D721Med (cell line): ENCODE measurements around the gene RPP30.
"Not testable (repeated sequence)": the region's sequence is repeated elsewhere in the genome, so short reads cannot be mapped to it uniquely, and the experiment has no call there.

ENCODE experiments used
- DNase-seq: peaks from one replicate; pipeline ENCODE4 v3.0.0; 2011; ENCODE audit warnings: low spot score; ENCODE audit not compliant: insufficient read length
- FAIRE-seq: peaks from 2 replicates; lab custom pipeline; 2011; peaks lifted over from hg19 to GRCh38; lab: Jason Lieb, UNC
- TF ChIP-seq, protein P1 (sequence below): IDR thresholded peaks from 2 replicates; pipeline ENCODE4 v1.5.1; 2012; ENCODE audit warnings: mild to moderate bottlenecking, control low read depth; ENCODE audit not compliant: insufficient read depth; ENCODE audit errors: missing control alignments

The RPP30 gene

DNA sequence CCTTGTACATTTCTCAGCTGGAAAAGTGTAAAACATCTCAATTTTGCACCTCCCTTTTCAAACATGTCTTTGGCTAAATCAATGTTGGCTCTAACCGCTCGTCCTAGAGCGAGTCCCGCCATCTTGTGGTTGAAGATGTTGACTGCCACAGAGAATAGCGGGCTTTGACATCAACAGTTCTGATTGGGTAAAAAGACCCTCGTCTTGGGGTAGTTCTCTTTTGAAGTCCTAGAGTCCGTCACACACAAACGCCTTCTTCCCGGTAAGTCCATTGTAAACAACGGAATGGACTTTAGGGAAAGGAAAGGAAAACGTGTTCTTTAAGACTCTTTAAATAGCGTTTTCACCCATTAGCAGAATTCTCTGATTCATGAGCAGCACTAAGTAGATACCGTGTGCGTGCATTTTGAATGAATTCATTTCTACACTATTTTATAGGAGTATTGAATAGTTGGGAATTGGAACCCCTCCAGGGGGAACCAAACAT lies 452 bp upstream of the RPP30 start:
- DNase-seq (no peak), FAIRE-seq (peak; percentile 88)
- TF ChIP-seq, protein P1, sequence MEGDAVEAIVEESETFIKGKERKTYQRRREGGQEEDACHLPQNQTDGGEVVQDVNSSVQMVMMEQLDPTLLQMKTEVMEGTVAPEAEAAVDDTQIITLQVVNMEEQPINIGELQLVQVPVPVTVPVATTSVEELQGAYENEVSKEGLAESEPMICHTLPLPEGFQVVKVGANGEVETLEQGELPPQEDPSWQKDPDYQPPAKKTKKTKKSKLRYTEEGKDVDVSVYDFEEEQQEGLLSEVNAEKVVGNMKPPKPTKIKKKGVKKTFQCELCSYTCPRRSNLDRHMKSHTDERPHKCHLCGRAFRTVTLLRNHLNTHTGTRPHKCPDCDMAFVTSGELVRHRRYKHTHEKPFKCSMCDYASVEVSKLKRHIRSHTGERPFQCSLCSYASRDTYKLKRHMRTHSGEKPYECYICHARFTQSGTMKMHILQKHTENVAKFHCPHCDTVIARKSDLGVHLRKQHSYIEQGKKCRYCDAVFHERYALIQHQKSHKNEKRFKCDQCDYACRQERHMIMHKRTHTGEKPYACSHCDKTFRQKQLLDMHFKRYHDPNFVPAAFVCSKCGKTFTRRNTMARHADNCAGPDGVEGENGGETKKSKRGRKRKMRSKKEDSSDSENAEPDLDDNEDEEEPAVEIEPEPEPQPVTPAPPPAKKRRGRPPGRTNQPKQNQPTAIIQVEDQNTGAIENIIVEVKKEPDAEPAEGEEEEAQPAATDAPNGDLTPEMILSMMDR: no peak

DNA sequence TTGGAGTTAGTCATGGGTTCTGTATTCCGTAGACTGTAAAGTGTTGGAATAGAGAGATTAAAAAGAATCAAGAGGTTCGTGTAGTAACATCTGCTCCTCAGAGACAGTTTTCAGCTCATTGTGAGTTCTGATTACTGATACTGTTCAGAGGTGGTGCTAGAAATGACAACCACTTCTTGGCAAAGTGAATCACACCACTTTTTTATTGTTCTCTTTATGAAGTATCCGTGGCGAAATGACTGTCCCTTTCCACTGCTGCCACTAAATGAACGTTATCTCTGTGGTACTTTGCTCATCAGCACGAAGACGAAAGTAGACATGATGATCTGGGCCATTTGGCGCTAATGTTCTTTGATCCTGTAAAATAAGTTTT lies 860 bp downstream of the RPP30 start:
- no peak for FAIRE-seq
- DNase-seq: no peak
- TF ChIP-seq, protein P1: no peak

DNA sequence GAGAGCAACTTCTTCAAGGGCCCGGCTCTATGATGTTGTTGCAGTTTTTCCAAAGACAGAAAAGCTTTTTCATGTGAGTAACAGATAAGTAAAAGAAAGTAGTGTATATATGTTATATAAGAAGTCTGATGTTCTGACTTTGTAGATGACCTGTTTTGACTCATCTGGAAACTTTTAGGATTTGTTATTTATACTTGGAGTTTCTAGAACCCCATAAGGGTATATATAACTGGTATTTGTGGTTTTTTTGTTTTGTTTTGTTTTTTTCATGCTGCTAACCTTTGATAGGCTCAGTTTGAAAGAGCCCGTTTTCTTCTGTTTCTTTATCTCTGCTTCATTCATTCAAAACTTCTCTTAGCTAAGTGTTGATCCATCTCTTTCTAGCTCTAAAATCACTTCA lies 7.3 kb downstream of the RPP30 start:
- DNase-seq (no peak), FAIRE-seq (no peak)
- TF ChIP-seq, protein P1: no peak

DNA sequence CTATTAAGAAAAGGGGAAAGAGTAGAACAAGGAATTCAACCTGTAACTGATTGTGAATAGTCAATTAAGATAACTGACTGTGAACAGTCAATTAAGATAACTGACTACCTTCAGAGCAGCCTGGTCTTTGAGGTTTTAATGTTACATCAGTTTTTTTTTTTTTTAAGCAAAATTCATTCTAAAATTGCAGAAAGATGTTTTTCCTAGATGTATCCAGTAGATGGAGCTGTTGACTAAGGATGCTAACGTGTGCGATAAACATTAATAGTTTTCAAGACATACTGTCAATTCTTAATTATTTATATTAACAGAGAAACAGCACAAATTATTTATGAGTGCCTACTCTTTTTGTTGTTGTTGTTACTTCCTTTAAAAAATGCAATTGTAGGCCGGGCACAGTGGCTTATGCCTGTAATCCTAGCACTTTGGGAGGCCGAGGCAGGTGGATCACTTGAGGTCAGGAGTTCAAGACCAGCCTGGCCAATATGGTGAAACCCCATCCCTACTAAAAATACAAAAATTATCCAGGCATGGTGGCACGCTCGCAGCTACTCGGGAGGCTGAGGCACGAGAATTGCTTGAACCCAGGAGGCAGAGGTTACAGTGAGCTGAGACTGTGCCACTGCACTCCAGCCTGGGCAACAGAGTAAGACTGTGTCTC lies 8.4 kb downstream of the RPP30 start:
- not testable (repeated sequence) for DNase-seq, FAIRE-seq
- TF ChIP-seq, protein P1: peak; percentile 64

DNA sequence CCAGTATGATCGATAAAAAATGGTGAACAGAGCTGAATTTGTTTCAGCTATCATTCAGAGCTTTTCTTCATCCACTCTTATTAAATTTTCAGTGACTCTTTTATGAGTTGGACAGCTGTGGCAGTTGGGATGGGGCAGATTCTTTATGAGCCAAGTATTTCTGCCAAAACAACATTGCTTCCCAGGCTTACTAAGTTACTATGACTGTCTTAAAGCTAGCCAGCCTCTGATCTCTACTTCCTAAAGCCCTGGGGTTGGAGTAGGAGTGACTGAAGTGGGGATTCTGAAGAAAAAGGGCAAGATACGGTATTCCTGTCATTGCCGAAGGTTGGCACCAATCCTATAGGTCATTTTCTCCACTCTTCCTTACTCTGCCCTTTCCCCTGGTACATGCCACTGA lies 12.7 kb downstream of the RPP30 start:
- DNase-seq (no peak), FAIRE-seq (no peak)
- TF ChIP-seq, protein P1: no peak

DNA sequence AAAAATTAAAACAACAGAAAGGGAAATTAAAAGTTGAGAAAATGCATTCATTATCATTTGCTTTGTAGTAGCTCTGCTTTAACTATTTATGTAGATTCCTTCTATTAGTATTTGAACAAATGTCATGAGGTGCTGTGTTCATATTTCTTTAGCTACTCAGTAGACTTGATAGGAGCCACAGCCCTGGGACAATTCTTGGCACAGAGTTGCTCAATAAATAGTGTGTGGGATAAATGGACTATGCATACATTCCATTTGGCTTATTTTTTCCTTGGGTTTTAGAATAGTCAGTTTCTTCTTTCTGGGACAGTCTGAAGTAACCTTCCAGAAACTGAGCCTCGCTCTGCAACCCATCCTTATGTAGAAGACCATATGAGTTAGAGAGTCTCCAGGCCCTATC lies 13.4 kb downstream of the RPP30 start:
- DNase-seq: no peak
- no peak for FAIRE-seq
- TF ChIP-seq, protein P1: no peak

DNA sequence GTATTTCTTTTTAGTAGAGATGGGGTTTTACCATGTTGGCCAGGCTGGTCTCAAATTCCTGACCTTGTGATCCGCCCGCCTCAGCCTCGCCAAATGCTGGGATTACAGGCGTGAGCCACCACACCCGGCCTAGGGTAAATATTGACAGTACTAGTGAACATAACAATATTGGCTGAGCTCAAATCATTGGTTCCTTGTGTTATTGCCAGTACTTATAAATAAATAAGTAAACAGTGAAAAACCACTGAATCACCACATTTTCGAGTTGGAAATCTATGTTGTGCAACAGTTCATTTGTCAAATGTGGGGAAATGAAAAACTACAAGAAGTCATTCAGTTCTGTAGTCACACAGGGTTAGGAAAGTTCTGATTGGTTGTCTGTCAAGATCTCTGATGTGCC lies 15.8 kb downstream of the RPP30 start:
- DNase-seq (no peak), FAIRE-seq (no peak)
- TF ChIP-seq, protein P1: no peak
